Activated CD8-positive, alpha-beta T cell treated with anti-CD3 and anti-CD28 coated beads for 36 hours (primary cell): ENCODE measurements around the gene FAM50A. TPM values are rescaled to one million over a fixed set of nuclear protein-coding genes. Genes with fewer than 3 reads are reported as not detected.

Source experiments
- ATAC-seq: fragments of 200-7000 bp; cut with Tn5 transposase; one replicate; pipeline ENCODE4 v1.10.0; 2021; ENCODE audit warnings: mild to moderate bottlenecking, moderate library complexity
- CTCF ChIA-PET: fragments of 350-600 bp; sonication (Branson Sonifier 250); formaldehyde crosslinking; loops from one replicate; lab custom pipeline; 2021; ENCODE audit warnings: antibody characterized with exemption; lab: Charles Lee
- POLR2A ChIA-PET: fragments of 350-600 bp; sonication (Branson Sonifier 250); formaldehyde crosslinking; loops from one replicate; lab custom pipeline; 2021; ENCODE audit warnings: antibody characterized with exemption; lab: Charles Lee
- DNase-seq: peaks from one replicate; pipeline ENCODE4 v3.0.0-alpha.2; 2020
- H3K27ac Mint-ChIP-seq: one replicate; pipeline ENCODE4 v1.8.0; 2021; ENCODE audit warnings: mild to moderate bottlenecking, mixed read lengths
- H3K27me3 Mint-ChIP-seq: one replicate; pipeline ENCODE4 v1.8.0; 2021; ENCODE audit warnings: mixed read lengths
- H3K36me3 Mint-ChIP-seq: one replicate; pipeline ENCODE4 v1.8.0; 2021; ENCODE audit warnings: low read depth, mixed read lengths
- H3K4me1 Mint-ChIP-seq: one replicate; pipeline ENCODE4 v1.8.0; 2021; ENCODE audit warnings: low read depth, mixed read lengths
- H3K4me3 Mint-ChIP-seq: one replicate; pipeline ENCODE4 v1.8.0; 2021; ENCODE audit warnings: mild to moderate bottlenecking, moderate library complexity, mixed read lengths
- H3K9me3 Mint-ChIP-seq: one replicate; pipeline ENCODE4 v1.8.0; 2021; ENCODE audit warnings: mixed read lengths
- intact Hi-C: fragments of 100-400 bp; cut with micrococcal nuclease; formaldehyde crosslinking; loops from one replicate; pipeline ENCODE4 v1.10.0; 2022
- total RNA-seq, 2 experiments: library from RNA; stranded (reverse); gene quantifications; one replicate each; pipeline ENCODE4 v1.2.3, GENCODE V29; 2021
- TF ChIP-seq, protein P1 (sequence below): fragments of 200-600 bp; IDR thresholded peaks from one replicate; pipeline ENCODE4 v1.8.0; 2022; ENCODE audit warnings: antibody characterized with exemption, mild to moderate bottlenecking

Gene FAM50A
- total RNA-seq, 2 experiments from 2014 or later, result 43.6 to 47.5 TPM

DNA sequence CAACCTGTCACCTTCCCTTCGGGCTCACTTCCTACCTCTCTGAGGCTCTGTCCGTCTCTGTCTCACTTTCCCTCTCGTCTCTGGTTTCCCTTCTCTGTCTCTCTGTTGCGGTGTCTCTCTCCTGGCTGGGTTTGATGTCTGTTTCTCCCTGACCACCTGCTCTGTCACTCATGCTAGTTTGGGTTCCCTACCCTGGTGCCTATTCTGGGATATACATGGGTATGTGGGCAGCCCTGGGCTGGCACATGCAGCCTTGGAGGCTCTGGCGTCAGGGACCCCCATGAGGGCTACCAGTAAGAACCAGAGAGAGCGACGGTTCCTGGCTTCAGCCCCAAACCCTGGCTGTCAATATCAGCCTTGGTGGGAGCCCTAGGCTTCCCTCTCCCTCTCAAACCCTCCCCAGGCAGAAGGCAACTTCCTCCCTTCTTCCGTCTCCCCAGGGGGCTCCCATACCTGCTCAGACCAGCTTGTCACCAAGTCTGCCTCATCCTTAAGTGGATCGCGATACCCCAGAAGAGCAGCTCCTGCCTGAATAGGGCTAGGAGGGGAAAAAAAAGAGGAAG lies 35.2 kb upstream of the FAM50A start:
- ATAC-seq (no peak), DNase-seq (no peak)
- Mint-ChIP-seq H3K4me3 (no peak overlapping the region), H3K27ac (peak overlapping the region; percentile 40), H3K4me1 (peaks cover 10% of the 10 kb centered on the region), H3K27me3 (no peaks in the 10 kb centered on the region), H3K36me3 (peaks cover 6% of the 10 kb centered on the region), H3K9me3 (no peaks in the 10 kb centered on the region)
- TF ChIP-seq, protein P1, sequence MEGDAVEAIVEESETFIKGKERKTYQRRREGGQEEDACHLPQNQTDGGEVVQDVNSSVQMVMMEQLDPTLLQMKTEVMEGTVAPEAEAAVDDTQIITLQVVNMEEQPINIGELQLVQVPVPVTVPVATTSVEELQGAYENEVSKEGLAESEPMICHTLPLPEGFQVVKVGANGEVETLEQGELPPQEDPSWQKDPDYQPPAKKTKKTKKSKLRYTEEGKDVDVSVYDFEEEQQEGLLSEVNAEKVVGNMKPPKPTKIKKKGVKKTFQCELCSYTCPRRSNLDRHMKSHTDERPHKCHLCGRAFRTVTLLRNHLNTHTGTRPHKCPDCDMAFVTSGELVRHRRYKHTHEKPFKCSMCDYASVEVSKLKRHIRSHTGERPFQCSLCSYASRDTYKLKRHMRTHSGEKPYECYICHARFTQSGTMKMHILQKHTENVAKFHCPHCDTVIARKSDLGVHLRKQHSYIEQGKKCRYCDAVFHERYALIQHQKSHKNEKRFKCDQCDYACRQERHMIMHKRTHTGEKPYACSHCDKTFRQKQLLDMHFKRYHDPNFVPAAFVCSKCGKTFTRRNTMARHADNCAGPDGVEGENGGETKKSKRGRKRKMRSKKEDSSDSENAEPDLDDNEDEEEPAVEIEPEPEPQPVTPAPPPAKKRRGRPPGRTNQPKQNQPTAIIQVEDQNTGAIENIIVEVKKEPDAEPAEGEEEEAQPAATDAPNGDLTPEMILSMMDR, result no peak
- intact Hi-C loops, result no loop called here
- ChIA-PET POLR2A (interaction anchor here (1.2 to 7.6 kb wide), 2 partner anchors 9 to 134 kb away, joined by 4 to 97 read pairs; partner anchors contain the start of gene RPL10), CTCF (no interaction called here)

DNA sequence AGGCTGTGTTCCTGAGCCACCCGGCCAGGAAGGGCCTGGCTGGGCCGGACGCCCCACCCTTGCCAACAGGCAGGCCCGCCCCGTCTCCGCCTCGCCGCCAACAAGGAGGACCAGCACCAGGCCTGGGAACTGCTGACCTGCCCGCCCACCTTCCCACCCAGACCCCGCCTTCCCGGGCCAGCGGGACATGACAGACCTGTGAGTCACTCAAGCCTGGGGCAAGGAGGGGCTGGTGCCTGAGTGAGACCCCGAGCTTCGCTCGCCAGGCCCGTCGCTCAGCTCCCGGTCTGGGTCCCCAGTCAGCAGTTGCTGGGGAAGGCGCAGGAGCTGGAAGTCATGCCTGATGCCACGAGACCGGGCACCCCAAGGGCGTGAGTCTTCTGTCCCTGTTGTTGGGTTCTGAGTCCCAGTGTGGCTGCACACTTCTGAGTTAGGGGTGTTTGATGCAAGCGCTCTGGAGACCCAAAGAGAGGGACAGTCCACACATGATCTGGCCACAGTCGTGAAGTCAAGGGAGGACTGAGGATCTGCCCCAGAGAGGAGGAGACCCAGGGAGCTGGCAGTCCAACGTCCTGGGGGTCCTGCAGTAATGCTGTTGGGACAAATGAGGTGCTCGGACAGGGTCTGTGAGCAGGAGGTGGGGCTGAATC lies 34.6 kb upstream of the FAM50A start, which contains the start of gene DNASE1L1:
DNASE1L1 (minus strand) TSS at position 33 of the 650 bp plus-strand sequence. CDS start 3,686 bp downstream, outside the sequence.
- Mint-ChIP-seq H3K36me3 (peaks cover 6% of the 10 kb centered on the region), H3K9me3 (no peaks in the 10 kb centered on the region), H3K4me1 (peaks cover 10% of the 10 kb centered on the region), H3K27ac (peak within 1 kb of the TSS; percentile 55), H3K4me3 (peak within 1 kb of the TSS; percentile 32), H3K27me3 (no peaks in the 10 kb centered on the region)
- intact Hi-C loops, result no loop called here
- TF ChIP-seq, protein P1, result no peak
- ChIA-PET POLR2A (interaction anchor here (1.2 to 7.6 kb wide), 2 partner anchors 10 to 133 kb away, joined by 4 to 97 read pairs; partner anchors contain the start of gene RPL10), CTCF (no interaction called here)
- DNase-seq (no peak), ATAC-seq (no peak)

- H3K9me3 Mint-ChIP-seq, result no peaks in the 10 kb centered on the region
- TF ChIP-seq, protein P1, result no peak
- peak overlapping the region; percentile 91 for H3K4me3 Mint-ChIP-seq
- intact Hi-C loops, result no loop called here
- H3K27ac Mint-ChIP-seq, result peak overlapping the region; percentile 81
- ATAC-seq (peak; percentile 81), DNase-seq (peak; percentile 83)
- no peaks in the 10 kb centered on the region for H3K27me3 Mint-ChIP-seq
- peaks cover 8% of the 10 kb centered on the region for H3K36me3 Mint-ChIP-seq
- peaks cover 10% of the 10 kb centered on the region for H3K4me1 Mint-ChIP-seq
- ChIA-PET POLR2A (interaction anchor here (0.7 to 7.6 kb wide), 4 partner anchors 9 to 47 kb away, joined by 3 to 97 read pairs (median 6); partner anchors contain the start of gene RPL10), CTCF (no interaction called here)
Measured at GRCh38 chrX:154411981-154412340, 32.0 kb upstream of the FAM50A start.

DNA sequence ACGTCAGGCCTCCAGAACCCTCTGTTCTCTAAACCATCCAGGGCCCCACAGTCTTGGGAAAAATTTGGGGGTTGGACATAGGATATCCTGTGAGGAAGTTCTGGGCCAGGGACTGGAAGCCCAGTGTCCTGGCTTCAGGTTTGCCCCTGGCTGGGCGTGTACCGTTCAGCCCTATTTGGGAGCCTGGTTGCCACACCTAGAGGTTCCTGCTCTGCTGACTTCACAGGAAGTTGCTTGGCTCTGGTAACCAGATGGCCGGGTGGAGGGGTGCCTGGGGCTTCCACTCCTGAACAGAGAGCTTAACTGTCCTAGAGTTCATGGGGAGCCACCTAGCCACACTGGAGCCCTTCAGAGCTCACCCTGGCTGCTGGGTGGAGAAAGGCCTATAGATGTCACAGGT lies 31.5 kb upstream of the FAM50A start:
- peaks cover 10% of the 10 kb centered on the region for H3K4me1 Mint-ChIP-seq
- intact Hi-C loops, result no loop called here
- ChIA-PET CTCF (no interaction called here), POLR2A (interaction anchor here (0.7 to 7.6 kb wide), 4 partner anchors 8 to 46 kb away, joined by 3 to 97 read pairs (median 6); partner anchors contain the start of gene RPL10)
- H3K27me3 Mint-ChIP-seq, result no peaks in the 10 kb centered on the region
- ATAC-seq (peak; percentile 51), DNase-seq (peak; percentile 49)
- TF ChIP-seq, protein P1, result no peak
- H3K9me3 Mint-ChIP-seq, result no peaks in the 10 kb centered on the region
- peaks cover 8% of the 10 kb centered on the region for H3K36me3 Mint-ChIP-seq
- peak overlapping the region; percentile 81 for H3K27ac Mint-ChIP-seq
- H3K4me3 Mint-ChIP-seq, result peak overlapping the region; percentile 91

- ChIA-PET CTCF (no interaction called here), POLR2A (interaction anchor here (7.6 kb wide), 1 partner anchor 13 kb away, joined by 97 read pairs; the partner anchor contains the start of gene RPL10)
- Mint-ChIP-seq H3K9me3 (no peaks in the 10 kb centered on the region), H3K4me3 (peak overlapping the region; percentile 91), H3K36me3 (peaks cover 8% of the 10 kb centered on the region), H3K4me1 (peaks cover 10% of the 10 kb centered on the region), H3K27ac (peak overlapping the region; percentile 81), H3K27me3 (no peaks in the 10 kb centered on the region)
- TF ChIP-seq, protein P1, result no peak
- DNase-seq (no peak), ATAC-seq (no peak)
- intact Hi-C loops, result no loop called here
Measured at GRCh38 chrX:154413142-154413541, 30.8 kb upstream of the FAM50A start.
